Keratinocyte (primary cell): ENCODE measurements around the gene DNAAF5. TPM values are rescaled to one million over a fixed set of nuclear protein-coding genes. Genes with fewer than 3 reads are reported as not detected.

Source experiments
- DNase-seq: peaks from one replicate; pipeline ENCODE4 v3.0.0-alpha.2; 2011; ENCODE audit warnings: low read depth, missing footprints, low spot score
- FAIRE-seq: peaks from 2 replicates; lab custom pipeline; 2011; peaks lifted over from hg19 to GRCh38; lab: Jason Lieb, UNC
- H2AFZ ChIP-seq: 2 replicates; pipeline ENCODE4 v1.6.0; 2012; ENCODE audit warnings: low read length, control low read depth, inconsistent platforms; ENCODE audit not compliant: control insufficient read depth
- H3K27ac ChIP-seq: 2 replicates; pipeline ENCODE4 v1.5.1; 2011; ENCODE audit warnings: low read length; ENCODE audit not compliant: control insufficient read depth, insufficient read depth
- H3K27me3 ChIP-seq: 3 replicates; pipeline ENCODE4 v1.6.0; 2011; ENCODE audit warnings: low read length; ENCODE audit not compliant: control insufficient read depth, insufficient read depth; ENCODE audit errors: extremely low read depth
- H3K36me3 ChIP-seq, 2 experiments: 2 replicates in 1 of 2; 3 replicates in 1 of 2; pipeline ENCODE4 v1.5.1; 2011; ENCODE audit warnings: low read length in 2 of 2, mild to moderate bottlenecking in 1 of 2; ENCODE audit not compliant: control insufficient read depth in 2 of 2, insufficient read depth in 2 of 2; ENCODE audit errors: extremely low read depth in 1 of 2
- H3K4me1 ChIP-seq: 3 replicates; pipeline ENCODE4 v1.5.1; 2011; ENCODE audit warnings: low read length; ENCODE audit not compliant: control insufficient read depth, insufficient read depth; ENCODE audit errors: extremely low read depth
- H3K4me2 ChIP-seq: 3 replicates; pipeline ENCODE4 v1.6.0; 2011; ENCODE audit warnings: low read depth, low read length; ENCODE audit not compliant: control insufficient read depth, insufficient read depth; ENCODE audit errors: extremely low read depth
- H3K4me3 ChIP-seq, 3 experiments: fragments of 200-600 bp in 1 of 3; sonication (generic) in 1 of 3; 2 replicates in 2 of 3; 3 replicates in 1 of 3; pipeline ENCODE4 v1.5.1; 2011 to 2016; ENCODE audit warnings: low read length in 3 of 3, mild to moderate bottlenecking in 3 of 3, control low read depth in 2 of 3, inconsistent platforms in 1 of 3, low read depth in 1 of 3, mixed read lengths in 1 of 3, mixed run types in 1 of 3, moderate library complexity in 1 of 3; ENCODE audit not compliant: control insufficient read depth in 2 of 3, insufficient read depth in 2 of 3; ENCODE audit errors: extremely low read depth in 1 of 3
- H3K79me2 ChIP-seq: 2 replicates; pipeline ENCODE4 v1.6.0; 2012; ENCODE audit warnings: low read length; ENCODE audit not compliant: control insufficient read depth, insufficient read depth
- H3K9ac ChIP-seq: 3 replicates; pipeline ENCODE4 v1.6.0; 2011; ENCODE audit warnings: low read length; ENCODE audit not compliant: control insufficient read depth, insufficient read depth; ENCODE audit errors: extremely low read depth
- H3K9me1 ChIP-seq: 3 replicates; pipeline ENCODE4 v1.6.0; 2011; ENCODE audit warnings: low read length; ENCODE audit not compliant: control insufficient read depth, insufficient read depth; ENCODE audit errors: extremely low read depth
- H3K9me3 ChIP-seq: 2 replicates; pipeline ENCODE4 v1.5.1; 2012; ENCODE audit warnings: low read depth, low read length; ENCODE audit not compliant: control insufficient read depth
- H4K20me1 ChIP-seq: 3 replicates; pipeline ENCODE4 v1.6.0; 2011; ENCODE audit warnings: low read length; ENCODE audit not compliant: control insufficient read depth, insufficient read depth; ENCODE audit errors: extremely low read depth
- CTCF ChIP-seq, 3 experiments: IDR thresholded peaks in 1 of 3; conservative IDR thresholded peaks in 1 of 3; optimal IDR thresholded peaks in 1 of 3; 2 replicates in 2 of 3; 3 replicates in 1 of 3; pipeline versions ENCODE3 to v1.5.1; 2011; ENCODE audit warnings: low read length in 3 of 3, mild to moderate bottlenecking in 3 of 3, moderate library complexity in 2 of 3, control low read depth in 1 of 3, inconsistent platforms in 1 of 3; ENCODE audit not compliant: insufficient read depth in 2 of 3; ENCODE audit errors: extremely low read depth in 1 of 3
- EZH2 ChIP-seq: IDR thresholded peaks from one replicate; pipeline ENCODE4 v1.6.1; 2012; ENCODE audit warnings: inconsistent platforms, mild to moderate bottlenecking, low read length, moderate library complexity
- dilution Hi-C: fragments of 300-500 bp; cut with MboI; formaldehyde crosslinking; loops from one replicate; pipeline ENCODE4 v1.7.0; 2020; ENCODE audit warnings: low sequenced_read_pairs; ENCODE audit not compliant: extremely low pct_ligation_motif_present
- polyA plus RNA-seq, 5 experiments: library from polyadenylated mRNA; depleted of rRNA in 3 of 5; stranded (reverse) in 3 of 5; stranded (forward) in 1 of 5; unstranded in 1 of 5; fragments of >200 nt; gene quantifications; 1 replicate in 1 of 5; 2 replicates in 3 of 5; 3 replicates in 1 of 5; pipeline versions ENCODE4 v1.2.1 to v1.2.3, GENCODE V29; 2011 to 2012; ENCODE audit warnings: missing spikeins in 2 of 5, low read depth in 1 of 5, low replicate concordance in 1 of 5

Gene DNAAF5
- polyA plus RNA-seq, 1 donor (not counting 4 experiments of a cell fraction or from before 2014, with no cell fraction given) = 16.3 TPM

GRCh38 chr7:693280-693679 lies 33.2 kb upstream of the DNAAF5 start:
- H3K27ac ChIP-seq = no peak overlapping the region
- no peak overlapping the region for H3K4me3 ChIP-seq
- TF ChIP-seq CTCF (optimal IDR thresholded peaks at IDR 0.05 in 1 of 3, IDR thresholded peaks at IDR 0.05 in 1 of 3, conservative IDR thresholded peaks at IDR 0.05 in 1 of 3; ENCODE audit: extremely low read depth in 1 of 3, insufficient read depth in 2 of 3, low read length in 3 of 3) (no peak), EZH2 (no peak)
- no peaks in the 10 kb centered on the region for H3K4me1 ChIP-seq
- dilution Hi-C loops = no loop called here
- no peak for FAIRE-seq
- H3K4me2 ChIP-seq = no peak overlapping the region
- H3K9me3 ChIP-seq = peaks cover 4% of the 10 kb centered on the region
- peaks cover 0 to 3% of the 10 kb centered on the region in 2 experiments for H3K36me3 ChIP-seq
- H3K9ac ChIP-seq = no peak overlapping the region
- H3K9me1 ChIP-seq = no peaks in the 10 kb centered on the region
- H3K79me2 ChIP-seq = no peaks in the 10 kb centered on the region
- no peak for DNase-seq
- no peaks in the 10 kb centered on the region for H4K20me1 ChIP-seq
- H3K27me3 ChIP-seq = no peaks in the 10 kb centered on the region
- H2AFZ ChIP-seq = no peak overlapping the region

GRCh38 chr7:696426-696811 lies 30.1 kb upstream of the DNAAF5 start:
- Histone ChIP-seq H3K9ac (no peak overlapping the region), H3K4me1 (peaks cover 13% of the 10 kb centered on the region), H3K4me2 (no peak overlapping the region), H2AFZ (no peak overlapping the region), H4K20me1 (no peaks in the 10 kb centered on the region), H3K36me3 (peaks cover 0 to 3% of the 10 kb centered on the region in 2 experiments), H3K27ac (no peak overlapping the region), H3K4me3 (no peak overlapping the region), H3K79me2 (no peaks in the 10 kb centered on the region), H3K27me3 (no peaks in the 10 kb centered on the region), H3K9me3 (no peaks in the 10 kb centered on the region), H3K9me1 (no peaks in the 10 kb centered on the region)
- FAIRE-seq = no peak
- DNase-seq = no peak
- dilution Hi-C loops = no loop called here
- TF ChIP-seq EZH2 = no peak
- TF ChIP-seq CTCF (optimal IDR thresholded peaks at IDR 0.05 in 1 of 3, IDR thresholded peaks at IDR 0.05 in 1 of 3, conservative IDR thresholded peaks at IDR 0.05 in 1 of 3; ENCODE audit: extremely low read depth in 1 of 3, insufficient read depth in 2 of 3, low read length in 3 of 3) = no peak
